Activated naive CD8-positive, alpha-beta T cell treated with anti-CD3 and anti-CD28 coated beads, Interleukin-2, amount 50 U/mL, for 24 hours (primary cell): ENCODE results near the gene RARB.

Experiments
- ATAC-seq: fragments of 150-1000 bp; cut with Tn5 transposase; one replicate; pipeline ENCODE4 v1.10.0; 2021
- DNase-seq: peaks from one replicate; pipeline ENCODE4 v3.0.0; 2021
- H3K27ac Mint-ChIP-seq: one replicate; pipeline ENCODE4 v1.8.0; 2021; ENCODE audit warnings: mild to moderate bottlenecking, mixed read lengths
- H3K27me3 Mint-ChIP-seq: one replicate; pipeline ENCODE4 v1.8.0; 2021; ENCODE audit warnings: mixed read lengths
- H3K36me3 Mint-ChIP-seq: one replicate; pipeline ENCODE4 v1.8.0; 2021; ENCODE audit warnings: low read depth, mixed read lengths
- H3K4me1 Mint-ChIP-seq: one replicate; pipeline ENCODE4 v1.8.0; 2021; ENCODE audit warnings: mixed read lengths
- H3K4me3 Mint-ChIP-seq: one replicate; pipeline ENCODE4 v1.8.0; 2021; ENCODE audit warnings: mild to moderate bottlenecking, moderate library complexity, mixed read lengths
- H3K9me3 Mint-ChIP-seq: one replicate; pipeline ENCODE4 v1.8.0; 2021; ENCODE audit warnings: mixed read lengths

Gene RARB

DNA sequence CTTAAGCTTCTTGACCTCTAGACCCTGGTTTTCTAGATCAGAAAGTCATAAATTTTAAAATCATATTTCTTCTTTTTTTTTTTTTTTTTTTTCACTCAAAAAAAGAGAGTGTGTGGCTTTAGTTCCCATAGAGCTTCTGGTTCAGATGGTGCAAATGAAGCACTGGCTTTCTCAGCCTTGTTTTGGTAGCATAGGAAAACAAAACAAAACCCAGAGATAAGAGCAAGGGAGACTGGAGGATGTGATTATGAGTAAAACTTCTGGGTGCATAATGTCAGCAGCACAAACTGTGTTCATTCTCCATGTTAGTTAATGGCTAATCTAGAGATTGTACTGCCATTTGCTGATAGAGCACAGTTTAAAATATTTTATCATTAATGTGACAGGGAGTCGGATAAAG lies 55.4 kb downstream of the RARB start:
- H3K27me3 Mint-ChIP-seq, result no peaks in the 10 kb centered on the region
- H3K36me3 Mint-ChIP-seq, result no peaks in the 10 kb centered on the region
- no peaks in the 10 kb centered on the region for H3K9me3 Mint-ChIP-seq
- H3K4me1 Mint-ChIP-seq, result no peaks in the 10 kb centered on the region
- no peak overlapping the region for H3K27ac Mint-ChIP-seq
- DNase-seq (no peak), ATAC-seq (no peak)
- H3K4me3 Mint-ChIP-seq, result no peak overlapping the region

DNA sequence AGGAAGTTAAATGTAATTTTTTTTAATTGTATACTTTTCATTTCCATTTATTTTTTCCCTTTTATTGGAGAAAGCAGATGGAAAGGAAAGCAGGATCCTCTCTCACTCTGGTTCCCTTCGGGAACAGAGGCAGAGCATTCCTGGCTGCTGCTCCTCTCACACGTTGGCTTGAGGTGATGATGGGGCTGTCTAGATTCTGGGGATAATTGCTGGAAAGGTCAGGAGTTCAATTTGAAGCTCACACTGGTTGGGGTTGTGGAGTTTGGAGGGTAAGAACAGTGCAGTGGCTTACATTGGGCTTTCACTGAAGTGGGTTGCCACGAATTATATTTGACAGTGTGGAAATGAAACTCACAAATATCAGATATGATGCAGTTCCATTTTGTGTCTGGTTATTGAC lies 57.6 kb downstream of the RARB start:
- no peak overlapping the region for H3K4me3 Mint-ChIP-seq
- H3K27me3 Mint-ChIP-seq, result no peaks in the 10 kb centered on the region
- H3K4me1 Mint-ChIP-seq, result no peaks in the 10 kb centered on the region
- no peaks in the 10 kb centered on the region for H3K36me3 Mint-ChIP-seq
- no peak for DNase-seq
- no peak for ATAC-seq
- no peaks in the 10 kb centered on the region for H3K9me3 Mint-ChIP-seq
- no peak overlapping the region for H3K27ac Mint-ChIP-seq

GRCh38 chr3:25486932-25487331 lies 58.9 kb downstream of the RARB start:
- Mint-ChIP-seq H3K36me3 (no peaks in the 10 kb centered on the region), H3K9me3 (no peaks in the 10 kb centered on the region), H3K4me1 (no peaks in the 10 kb centered on the region), H3K27ac (no peak overlapping the region), H3K27me3 (no peaks in the 10 kb centered on the region), H3K4me3 (no peak overlapping the region)
- ATAC-seq (no peak), DNase-seq (no peak)

DNA sequence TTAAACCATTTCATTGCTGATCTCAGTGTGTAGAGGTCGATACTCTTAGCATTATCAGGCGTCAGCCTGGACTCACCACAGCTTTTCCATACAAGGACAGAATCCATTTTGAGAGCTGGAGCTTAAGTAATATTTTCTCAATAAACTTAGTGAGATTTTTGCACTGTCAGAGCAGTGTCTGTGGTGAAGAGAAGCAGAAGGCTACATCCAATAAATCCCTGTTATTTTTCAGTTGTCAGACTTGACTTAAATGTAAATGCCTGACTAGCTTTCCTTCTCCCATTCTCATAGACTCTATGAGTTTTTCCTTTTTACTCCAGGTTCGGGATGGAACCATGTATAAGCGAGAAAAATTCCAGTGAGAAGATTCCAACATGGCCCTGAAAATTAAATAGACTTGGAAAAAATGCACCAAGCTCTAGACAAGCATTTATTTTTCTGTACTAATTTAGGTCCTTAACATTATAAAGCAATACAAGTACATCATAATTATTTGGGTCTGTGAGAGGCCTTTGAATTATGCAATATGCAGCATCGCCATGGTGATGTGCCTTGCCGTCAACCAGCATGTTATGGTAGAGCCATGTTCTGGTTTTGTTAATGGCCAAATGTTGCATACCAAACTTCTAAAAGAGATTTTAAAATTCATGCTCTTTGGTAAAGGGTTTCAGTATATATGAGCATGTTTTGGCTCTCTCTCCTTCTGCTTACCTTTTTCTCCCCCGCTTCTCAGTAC lies 62.0 kb downstream of the RARB start:
- no peak for ATAC-seq
- H3K9me3 Mint-ChIP-seq, result peaks cover 28% of the 10 kb centered on the region

DNA sequence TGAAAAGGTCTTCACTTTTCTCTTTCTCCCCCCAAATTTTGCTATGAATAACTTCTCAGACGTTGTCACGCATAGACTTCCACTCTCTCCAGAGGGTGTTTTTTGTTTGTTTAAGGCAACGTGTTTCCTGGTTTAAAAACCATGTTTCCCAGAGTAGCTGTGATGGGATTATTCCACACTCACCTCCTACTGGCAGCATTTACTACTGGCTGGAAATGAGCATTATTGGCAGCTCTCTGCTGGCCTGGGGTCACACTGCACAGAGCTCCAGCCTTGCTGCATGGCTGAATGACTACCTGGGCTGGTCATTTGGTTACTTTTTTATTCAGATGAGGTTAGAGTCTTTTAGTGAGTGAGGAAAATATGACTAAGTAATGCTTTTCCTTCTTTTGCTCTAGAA lies 65.2 kb downstream of the RARB start:
- no peak overlapping the region for H3K4me3 Mint-ChIP-seq
- no peak overlapping the region for H3K27ac Mint-ChIP-seq
- no peaks in the 10 kb centered on the region for H3K36me3 Mint-ChIP-seq
- ATAC-seq (no peak), DNase-seq (no peak)
- H3K4me1 Mint-ChIP-seq, result no peaks in the 10 kb centered on the region
- no peaks in the 10 kb centered on the region for H3K27me3 Mint-ChIP-seq
- peaks cover 47% of the 10 kb centered on the region for H3K9me3 Mint-ChIP-seq

More for the DNA sequence above, 62.0 kb downstream of the RARB start:
- H3K4me1 Mint-ChIP-seq, result no peaks in the 10 kb centered on the region
- DNase-seq, result no peak
- H3K4me3 Mint-ChIP-seq, result no peak overlapping the region
- no peaks in the 10 kb centered on the region for H3K27me3 Mint-ChIP-seq
- H3K27ac Mint-ChIP-seq, result no peak overlapping the region
- H3K36me3 Mint-ChIP-seq, result no peaks in the 10 kb centered on the region

DNA sequence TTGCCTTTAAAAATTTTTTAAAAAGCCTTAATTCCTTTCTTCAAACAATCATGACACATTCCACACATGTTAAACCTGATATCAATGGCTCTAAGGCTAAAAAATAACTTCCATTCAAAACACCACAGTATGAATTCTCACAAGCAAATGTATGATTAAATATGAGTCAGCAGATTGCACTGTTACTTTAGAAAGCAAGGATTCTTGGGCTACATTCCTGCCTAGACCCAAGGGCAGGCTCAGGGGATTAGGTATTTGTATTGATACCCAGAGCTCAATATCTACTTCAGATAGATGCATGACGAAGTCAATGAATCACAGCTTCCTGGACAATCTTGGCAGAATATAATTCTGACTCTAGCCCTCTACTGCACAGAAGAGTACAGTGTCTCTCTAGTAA lies 65.7 kb downstream of the RARB start:
- peaks cover 47% of the 10 kb centered on the region for H3K9me3 Mint-ChIP-seq
- DNase-seq (no peak), ATAC-seq (no peak)
- H3K27me3 Mint-ChIP-seq, result no peaks in the 10 kb centered on the region
- H3K36me3 Mint-ChIP-seq, result no peaks in the 10 kb centered on the region
- no peak overlapping the region for H3K4me3 Mint-ChIP-seq
- no peaks in the 10 kb centered on the region for H3K4me1 Mint-ChIP-seq
- no peak overlapping the region for H3K27ac Mint-ChIP-seq

GRCh38 chr3:25495304-25495703 lies 67.2 kb downstream of the RARB start:
- no peaks in the 10 kb centered on the region for H3K4me1 Mint-ChIP-seq
- DNase-seq, result no peak
- H3K27ac Mint-ChIP-seq, result no peak overlapping the region
- H3K9me3 Mint-ChIP-seq, result peaks cover 47% of the 10 kb centered on the region
- H3K36me3 Mint-ChIP-seq, result no peaks in the 10 kb centered on the region
- H3K27me3 Mint-ChIP-seq, result peaks cover 2% of the 10 kb centered on the region
- ATAC-seq, result no peak
- no peak overlapping the region for H3K4me3 Mint-ChIP-seq

DNA sequence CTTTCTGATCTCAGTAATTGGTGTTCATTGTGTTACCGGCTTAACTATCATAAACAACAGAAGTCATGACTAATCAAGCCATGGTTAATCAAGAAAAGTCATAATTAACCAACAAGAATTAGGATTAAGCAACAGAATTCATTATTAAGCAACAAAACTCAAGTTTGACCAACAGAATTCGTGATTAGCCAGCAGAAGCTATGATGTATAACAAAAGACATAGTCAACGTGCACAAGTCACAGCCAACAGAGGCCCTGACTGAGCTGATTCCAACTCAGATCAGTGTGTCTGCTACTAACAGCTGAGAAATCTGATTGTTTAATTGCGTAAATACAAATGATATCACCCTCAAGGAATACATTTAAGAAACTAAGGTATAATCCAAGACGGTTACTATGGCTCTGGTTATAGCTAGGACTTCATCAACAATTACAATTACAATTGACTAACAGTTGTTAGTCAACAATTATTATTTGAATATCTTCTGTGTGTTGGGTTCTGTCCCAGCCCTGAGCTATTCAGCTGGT lies 67.7 kb downstream of the RARB start:
- ATAC-seq, result no peak
- peaks cover 47% of the 10 kb centered on the region for H3K9me3 Mint-ChIP-seq
- peaks cover 2% of the 10 kb centered on the region for H3K27me3 Mint-ChIP-seq
- H3K4me1 Mint-ChIP-seq, result no peaks in the 10 kb centered on the region
- DNase-seq, result no peak
- no peak overlapping the region for H3K27ac Mint-ChIP-seq
- H3K36me3 Mint-ChIP-seq, result no peaks in the 10 kb centered on the region
- no peak overlapping the region for H3K4me3 Mint-ChIP-seq

DNA sequence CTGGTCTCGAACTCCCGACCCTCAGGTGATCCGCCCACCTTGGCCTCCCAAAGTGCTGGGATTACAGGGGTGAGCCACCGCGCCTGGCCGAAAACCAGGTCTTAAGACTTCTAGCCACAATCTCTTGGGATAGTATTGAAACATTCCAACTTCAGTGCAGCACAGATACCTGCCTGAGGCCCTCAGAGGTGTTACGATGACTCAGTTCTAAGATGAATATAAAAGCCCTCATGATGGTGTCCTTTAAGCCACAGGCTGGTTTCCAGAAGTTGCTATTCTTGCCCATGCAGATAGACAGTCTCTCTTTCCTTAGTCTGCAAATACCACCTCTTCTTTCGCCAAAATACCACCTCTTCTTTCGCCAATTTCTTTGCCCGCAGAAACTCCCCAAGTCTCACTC lies 69.0 kb downstream of the RARB start:
- peaks cover 46% of the 10 kb centered on the region for H3K9me3 Mint-ChIP-seq

DNA sequence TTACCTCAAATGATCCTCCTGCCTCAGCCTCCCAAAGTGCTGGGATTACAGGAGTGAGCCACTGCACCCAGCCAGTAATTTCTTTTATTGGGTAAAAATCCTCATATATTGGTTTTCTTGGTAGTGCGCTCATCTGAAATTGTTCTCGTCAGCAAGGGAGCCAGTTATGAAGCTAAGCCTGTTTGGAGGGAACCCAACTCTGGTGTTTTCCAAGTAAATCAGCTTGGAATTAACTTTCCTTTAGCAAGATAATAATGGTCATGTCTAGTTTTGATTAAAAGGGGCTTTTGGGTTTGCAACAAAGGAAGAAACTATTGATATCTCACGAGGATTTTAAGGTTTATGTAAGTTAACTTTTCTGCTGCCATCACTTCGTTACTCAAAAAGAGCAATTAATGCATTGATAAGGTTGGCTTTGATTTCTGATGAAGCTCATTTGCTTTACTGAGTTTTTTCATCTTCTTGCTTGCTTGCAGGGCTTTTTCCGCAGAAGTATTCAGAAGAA lies 72.7 kb downstream of the RARB start:
- Mint-ChIP-seq H3K27me3 (peaks cover 4% of the 10 kb centered on the region), H3K9me3 (peaks cover 12% of the 10 kb centered on the region), H3K4me3 (no peak overlapping the region), H3K36me3 (no peaks in the 10 kb centered on the region), H3K27ac (no peak overlapping the region), H3K4me1 (no peaks in the 10 kb centered on the region)
- no peak for ATAC-seq
- DNase-seq, result no peak

More for the DNA sequence above, 69.0 kb downstream of the RARB start:
- Mint-ChIP-seq H3K27ac (no peak overlapping the region), H3K27me3 (peaks cover 4% of the 10 kb centered on the region), H3K4me3 (no peak overlapping the region), H3K4me1 (no peaks in the 10 kb centered on the region), H3K36me3 (no peaks in the 10 kb centered on the region)
- no peak for ATAC-seq
- DNase-seq, result no peak

DNA sequence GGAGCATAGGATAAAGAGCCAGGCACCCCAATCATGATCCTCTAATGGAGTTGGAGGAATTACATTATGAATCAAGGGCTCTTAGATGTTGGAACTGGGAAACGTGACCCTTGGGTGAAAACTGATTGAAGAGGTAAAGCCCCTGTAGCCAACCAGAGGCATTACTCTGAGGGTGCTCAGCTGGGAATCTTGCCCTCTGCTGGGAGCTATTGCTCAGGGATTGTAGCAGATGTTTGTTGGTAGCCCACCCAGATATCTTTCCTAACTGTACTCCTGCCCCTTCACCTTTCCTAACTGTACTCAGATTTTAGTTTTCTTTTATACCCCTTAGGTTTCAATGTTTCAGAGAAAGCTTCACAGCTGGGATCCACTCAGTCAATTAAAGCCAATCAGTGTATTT lies 74.2 kb downstream of the RARB start:
- no peak overlapping the region for H3K4me3 Mint-ChIP-seq

DNA sequence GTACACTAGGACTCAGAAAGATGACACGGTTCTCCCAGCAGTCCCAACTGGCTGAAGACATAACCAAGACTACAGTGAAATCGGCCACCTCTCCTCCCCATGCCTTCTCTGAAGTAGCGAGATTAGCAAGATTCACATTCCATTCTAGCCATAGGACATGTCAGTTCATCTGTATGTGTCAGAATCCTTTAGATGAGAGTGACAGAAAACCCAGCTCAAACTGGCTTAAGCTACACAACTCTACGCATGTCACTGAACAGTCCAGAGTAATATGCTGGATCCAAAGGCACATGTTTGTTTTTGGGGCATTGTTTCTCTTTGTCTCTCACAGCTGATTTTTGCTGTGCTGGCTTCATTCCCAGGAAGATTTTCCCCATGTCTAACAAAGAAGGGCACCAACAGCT lies 75.8 kb downstream of the RARB start:
- Mint-ChIP-seq H3K36me3 (no peaks in the 10 kb centered on the region), H3K27me3 (peaks cover 4% of the 10 kb centered on the region), H3K9me3 (no peaks in the 10 kb centered on the region), H3K4me1 (no peaks in the 10 kb centered on the region), H3K4me3 (no peak overlapping the region), H3K27ac (no peak overlapping the region)
- no peak for ATAC-seq
- DNase-seq, result no peak

More for the DNA sequence above, 74.2 kb downstream of the RARB start:
- H3K27ac Mint-ChIP-seq, result no peak overlapping the region
- ATAC-seq (no peak), DNase-seq (no peak)
- no peaks in the 10 kb centered on the region for H3K4me1 Mint-ChIP-seq
- peaks cover 6% of the 10 kb centered on the region for H3K9me3 Mint-ChIP-seq
- H3K36me3 Mint-ChIP-seq, result no peaks in the 10 kb centered on the region
- H3K27me3 Mint-ChIP-seq, result peaks cover 4% of the 10 kb centered on the region

GRCh38 chr3:25505581-25505980 lies 77.5 kb downstream of the RARB start:
- DNase-seq, result no peak
- no peaks in the 10 kb centered on the region for H3K4me1 Mint-ChIP-seq

DNA sequence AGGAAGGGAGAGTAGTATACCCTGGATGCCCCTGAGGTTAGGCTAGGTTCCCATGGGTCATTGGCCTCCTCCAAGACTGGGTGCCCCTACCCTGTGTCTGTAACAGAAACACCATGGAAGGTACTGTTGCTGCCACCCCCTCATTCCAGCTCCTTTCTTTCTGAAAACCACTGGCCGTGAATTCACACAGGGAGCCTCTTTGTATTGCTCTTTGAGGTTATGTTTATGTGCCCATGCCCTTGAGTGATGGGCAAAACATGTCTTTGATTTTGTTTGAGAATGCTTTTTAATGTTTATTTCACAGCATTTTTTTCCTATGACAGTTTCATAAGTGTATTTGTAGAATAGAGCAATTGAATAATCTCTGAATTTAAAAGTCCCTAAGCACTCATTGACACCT lies 79.7 kb downstream of the RARB start:
- ATAC-seq (no peak), DNase-seq (no peak)
- no peaks in the 10 kb centered on the region for H3K36me3 Mint-ChIP-seq
- H3K27me3 Mint-ChIP-seq, result peaks cover 2% of the 10 kb centered on the region
- H3K4me1 Mint-ChIP-seq, result no peaks in the 10 kb centered on the region
- H3K27ac Mint-ChIP-seq, result no peak overlapping the region
- H3K9me3 Mint-ChIP-seq, result no peaks in the 10 kb centered on the region
- no peak overlapping the region for H3K4me3 Mint-ChIP-seq

More at GRCh38 chr3:25505581-25505980, 77.5 kb downstream of the RARB start:
- Mint-ChIP-seq H3K27me3 (peaks cover 4% of the 10 kb centered on the region), H3K4me3 (no peak overlapping the region), H3K27ac (no peak overlapping the region), H3K9me3 (no peaks in the 10 kb centered on the region), H3K36me3 (no peaks in the 10 kb centered on the region)
- ATAC-seq, result no peak

GRCh38 chr3:25508433-25508832 lies 80.4 kb downstream of the RARB start:
- ATAC-seq, result no peak
- H3K9me3 Mint-ChIP-seq, result no peaks in the 10 kb centered on the region
- H3K4me1 Mint-ChIP-seq, result no peaks in the 10 kb centered on the region
- no peak overlapping the region for H3K27ac Mint-ChIP-seq
- no peaks in the 10 kb centered on the region for H3K36me3 Mint-ChIP-seq
- H3K27me3 Mint-ChIP-seq, result peaks cover 4% of the 10 kb centered on the region
- no peak overlapping the region for H3K4me3 Mint-ChIP-seq
- DNase-seq, result no peak
